GM23338 (cell line): ENCODE measurements around the gene UBE2H. TPM values are rescaled to one million over a fixed set of nuclear protein-coding genes. Genes with fewer than 3 reads are reported as not detected.

Experiments
- ATAC-seq: fragments of 200-7000 bp; cut with Tn5 transposase; 3 replicates; pipeline ENCODE4 v1.9.1; 2020
- DNase-seq: peaks from one replicate; pipeline ENCODE4 v3.0.0-alpha.2; 2015; ENCODE audit warnings: low spot score
- H2AFZ ChIP-seq: fragments of 200-600 bp; sonication (generic); 2 replicates; pipeline ENCODE4 v1.8.0; 2016; ENCODE audit warnings: antibody characterized with exemption, mild to moderate bottlenecking, moderate library complexity
- H3F3A ChIP-seq: fragments of 200-600 bp; sonication (generic); replicated peaks from 2 replicates; pipeline ENCODE4 v1.8.0; 2017; ENCODE audit warnings: antibody characterized with exemption, mixed run types, low read depth
- H3K27ac ChIP-seq: fragments of 200-600 bp; sonication (generic); 2 replicates; pipeline ENCODE4 v1.6.1; 2016; ENCODE audit warnings: low read depth
- H3K27me3 ChIP-seq: fragments of 200-600 bp; sonication (generic); 2 replicates; pipeline ENCODE4 v1.8.0; 2016; ENCODE audit warnings: mild to moderate bottlenecking, mixed run types, moderate library complexity; ENCODE audit not compliant: insufficient read depth
- H3K36me3 ChIP-seq: fragments of 200-600 bp; sonication (generic); 2 replicates; pipeline ENCODE4 v1.8.0; 2016; ENCODE audit warnings: mild to moderate bottlenecking; ENCODE audit not compliant: insufficient read depth
- H3K4me1 ChIP-seq: fragments of 200-600 bp; sonication (generic); 2 replicates; pipeline ENCODE4 v1.8.0; 2016; ENCODE audit warnings: mild to moderate bottlenecking, moderate library complexity; ENCODE audit not compliant: insufficient read depth
- H3K4me2 ChIP-seq: fragments of 200-600 bp; sonication (generic); 2 replicates; pipeline ENCODE4 v1.7.1; 2017; ENCODE audit warnings: mixed run types
- H3K4me3 ChIP-seq: fragments of 200-600 bp; sonication (generic); 2 replicates; pipeline ENCODE4 v1.6.1; 2016; ENCODE audit warnings: mixed run types
- H3K79me2 ChIP-seq: fragments of 200-600 bp; sonication (generic); replicated peaks from 2 replicates; pipeline ENCODE4 v1.8.0; 2017; ENCODE audit warnings: mild to moderate bottlenecking; ENCODE audit not compliant: insufficient read depth
- H3K9me2 ChIP-seq: fragments of 200-600 bp; sonication (generic); 2 replicates; pipeline ENCODE4 v1.8.0; 2017; ENCODE audit not compliant: insufficient read depth
- H4K20me1 ChIP-seq: fragments of 200-600 bp; sonication (generic); replicated peaks from 2 replicates; pipeline ENCODE4 v1.8.0; 2017; ENCODE audit warnings: mild to moderate bottlenecking; ENCODE audit not compliant: insufficient read depth
- H3K27ac Mint-ChIP-seq: 2 replicates; pipeline ENCODE4 v1.8.0; 2020; ENCODE audit warnings: inconsistent platforms, mild to moderate bottlenecking, moderate library complexity, mixed read lengths
- H3K27me3 Mint-ChIP-seq: 3 replicates; pipeline ENCODE4 v1.8.0; 2022; ENCODE audit warnings: low read depth, mild to moderate bottlenecking, moderate library complexity, mixed read lengths, inconsistent platforms; ENCODE audit not compliant: insufficient read depth, poor library complexity
- H3K36me3 Mint-ChIP-seq: 3 replicates; pipeline ENCODE4 v1.8.0; 2021; ENCODE audit warnings: low read depth, mild to moderate bottlenecking, inconsistent platforms, moderate library complexity, mixed read lengths
- H3K4me1 Mint-ChIP-seq: 3 replicates; pipeline ENCODE4 v1.8.0; 2020; ENCODE audit warnings: mild to moderate bottlenecking, inconsistent platforms, mixed read lengths
- H3K4me3 Mint-ChIP-seq: 3 replicates; pipeline ENCODE4 v1.8.0; 2021; ENCODE audit warnings: moderate library complexity, mild to moderate bottlenecking, inconsistent platforms, mixed read lengths
- H3K9me3 Mint-ChIP-seq: 3 replicates; pipeline ENCODE4 v1.8.0; 2020; ENCODE audit warnings: moderate library complexity, mild to moderate bottlenecking, inconsistent platforms, mixed read lengths
- CREB1 ChIP-seq: fragments of 250-450 bp; sonication (Bioruptor Pico); IDR thresholded peaks from 2 replicates; pipeline ENCODE4 v1.5.0; 2020; ENCODE audit warnings: low read depth, mild to moderate bottlenecking, moderate library complexity
- ETS1 ChIP-seq: IDR thresholded peaks from 2 replicates; pipeline ENCODE4 v1.6.1; 2016; ENCODE audit warnings: antibody characterized with exemption
- EZH2 ChIP-seq: fragments of 200-600 bp; sonication (generic); IDR thresholded peaks from one replicate; pipeline ENCODE4 v1.8.0; 2017; ENCODE audit warnings: antibody characterized with exemption, mild to moderate bottlenecking, low read depth; ENCODE audit not compliant: unreplicated experiment
- EZH2phosphoT487 ChIP-seq: fragments of 200-600 bp; sonication (generic); IDR thresholded peaks from one replicate; pipeline ENCODE4 v1.8.1; 2018; ENCODE audit warnings: antibody characterized with exemption; ENCODE audit not compliant: unreplicated experiment
- JUNB ChIP-seq: IDR thresholded peaks from one replicate; pipeline ENCODE4 v1.6.1; 2016; ENCODE audit warnings: antibody characterized with exemption; ENCODE audit not compliant: unreplicated experiment
- NANOG ChIP-seq: IDR thresholded peaks from 2 replicates; pipeline ENCODE4 v1.6.1; 2016; ENCODE audit warnings: antibody characterized with exemption, borderline replicate concordance
- POLR2AphosphoS5 ChIP-seq: IDR thresholded peaks from 2 replicates; pipeline ENCODE4 v1.6.1; 2016; ENCODE audit warnings: antibody characterized with exemption, low read depth
- REST ChIP-seq: IDR thresholded peaks from one replicate; pipeline ENCODE4 v1.6.1; 2018; ENCODE audit warnings: antibody characterized with exemption; ENCODE audit not compliant: unreplicated experiment
- STAT1 ChIP-seq: IDR thresholded peaks from one replicate; pipeline ENCODE4 v1.6.1; 2016; ENCODE audit warnings: antibody characterized with exemption; ENCODE audit not compliant: unreplicated experiment
- ZNF114 ChIP-seq: fragments of 250-450 bp; sonication (Bioruptor Pico); IDR thresholded peaks from 2 replicates; pipeline ENCODE4 v1.5.0; 2020; ENCODE audit warnings: mild to moderate bottlenecking, moderate library complexity
- ZNF331 ChIP-seq: fragments of 250-450 bp; sonication (Bioruptor Pico); IDR thresholded peaks from 2 replicates; pipeline ENCODE4 v1.5.0; 2020; ENCODE audit warnings: low read depth, mild to moderate bottlenecking, moderate library complexity
- ZNF462 ChIP-seq: fragments of 250-450 bp; sonication (Bioruptor Pico); IDR thresholded peaks from 2 replicates; pipeline ENCODE4 v1.5.0; 2020; ENCODE audit warnings: mild to moderate bottlenecking, moderate library complexity
- polyA plus RNA-seq: library from polyadenylated mRNA; unstranded; fragments of >200 nt; fragmentation: Nextera tagmentation; extraction: Ambion mirVana; gene quantifications from 2 replicates; pipeline ENCODE4 v1.2.1, GENCODE V29; 2016
- total RNA-seq: library from RNA; depleted of rRNA; stranded (reverse); fragments of >200 nt; shearing (Covaris generic); gene quantifications from 2 replicates; pipeline ENCODE4 v1.2.3, GENCODE V29; 2014
- TF ChIP-seq, protein P1 (sequence below), 2 experiments: fragments of 200-600 bp in 1 of 2; sonication (generic) in 1 of 2; conservative IDR thresholded peaks; 2 replicates each; pipeline versions ENCODE4 v1.5.1 to v1.6.1; 2016 to 2017; ENCODE audit warnings: antibody characterized with exemption in 2 of 2, low read depth in 2 of 2, mild to moderate bottlenecking in 2 of 2, moderate library complexity in 1 of 2

UBE2H gene
- total and polyA plus RNA-seq, 2 experiments from 2014 or later = 40.8 to 86.5 TPM

DNA sequence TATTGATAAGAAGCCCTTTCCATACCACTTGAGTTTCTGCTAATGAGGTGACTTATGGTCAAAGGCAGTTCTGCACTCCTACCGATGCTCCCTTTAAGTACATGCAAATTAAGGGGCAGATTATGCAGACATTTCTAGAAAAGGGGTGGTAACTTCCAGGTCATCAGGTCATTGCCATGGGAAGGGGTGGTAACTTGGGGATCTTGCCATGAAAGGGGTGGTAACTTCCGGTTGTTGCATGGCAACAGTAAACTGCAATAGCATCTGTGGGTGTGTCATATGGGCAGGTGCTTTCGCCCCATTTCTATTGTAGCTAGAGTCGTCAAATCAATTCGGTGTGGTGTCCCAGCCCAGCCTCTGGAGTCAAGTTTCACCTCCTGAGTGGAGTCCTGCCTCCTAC lies 150.9 kb downstream of the UBE2H start (continued):
- TF ChIP-seq ZNF114 (CRISPR knock-in tag) = no peak
- TF ChIP-seq NANOG = no peak
- TF ChIP-seq POLR2AphosphoS5 = no peak
- no peak for TF ChIP-seq EZH2phosphoT487

DNA sequence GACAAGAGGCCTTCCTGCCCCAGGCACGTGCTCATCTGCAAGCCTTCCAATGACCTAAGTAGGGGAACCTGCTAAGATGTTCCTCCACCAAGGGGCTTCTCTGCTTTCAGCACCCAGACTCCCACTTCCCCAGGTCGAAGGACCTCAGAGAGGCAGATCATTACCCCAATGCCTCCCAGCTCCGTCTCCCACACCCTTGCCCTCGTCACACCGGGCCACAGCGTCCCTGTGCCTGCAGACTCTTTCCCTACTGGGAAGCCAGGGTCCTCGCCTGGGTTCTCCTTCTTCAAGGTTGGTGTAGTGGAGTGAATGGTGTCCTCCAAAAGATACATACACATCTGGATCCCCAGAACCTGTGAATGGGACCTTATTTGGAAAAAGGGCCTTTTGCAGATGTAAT lies 151.9 kb downstream of the UBE2H start:
- H2AFZ ChIP-seq = no peak overlapping the region

More for the DNA sequence above, 151.9 kb downstream of the UBE2H start:
- Histone ChIP-seq H3K4me1 (peaks cover 30% of the 10 kb centered on the region), H4K20me1 (no peaks in the 10 kb centered on the region), H3K27ac (no peak overlapping the region), H3F3A (peaks cover 10% of the 10 kb centered on the region; the same call in 1 of the 2 replicates), H3K27me3 (no peaks in the 10 kb centered on the region), H3K9me2 (no peaks in the 10 kb centered on the region), H3K4me3 (no peak overlapping the region), H3K4me2 (no peak overlapping the region), H3K79me2 (no peaks in the 10 kb centered on the region), H3K36me3 (no peaks in the 10 kb centered on the region)
- no peak for DNase-seq
- no peaks in the 10 kb centered on the region for H3K9me3 Mint-ChIP-seq
- peaks cover 49% of the 10 kb centered on the region for H3K4me1 Mint-ChIP-seq
- H3K4me3 Mint-ChIP-seq = no peak overlapping the region
- no peak for TF ChIP-seq POLR2AphosphoS5
- TF ChIP-seq CREB1 (CRISPR knock-in tag) = no peak
- no peak for TF ChIP-seq EZH2
- no peak for TF ChIP-seq NANOG
- TF ChIP-seq ZNF331 (CRISPR knock-in tag) = no peak
- no peak for TF ChIP-seq EZH2phosphoT487
- no peak for TF ChIP-seq REST
- TF ChIP-seq ETS1 = no peak
- TF ChIP-seq, protein P1, sequence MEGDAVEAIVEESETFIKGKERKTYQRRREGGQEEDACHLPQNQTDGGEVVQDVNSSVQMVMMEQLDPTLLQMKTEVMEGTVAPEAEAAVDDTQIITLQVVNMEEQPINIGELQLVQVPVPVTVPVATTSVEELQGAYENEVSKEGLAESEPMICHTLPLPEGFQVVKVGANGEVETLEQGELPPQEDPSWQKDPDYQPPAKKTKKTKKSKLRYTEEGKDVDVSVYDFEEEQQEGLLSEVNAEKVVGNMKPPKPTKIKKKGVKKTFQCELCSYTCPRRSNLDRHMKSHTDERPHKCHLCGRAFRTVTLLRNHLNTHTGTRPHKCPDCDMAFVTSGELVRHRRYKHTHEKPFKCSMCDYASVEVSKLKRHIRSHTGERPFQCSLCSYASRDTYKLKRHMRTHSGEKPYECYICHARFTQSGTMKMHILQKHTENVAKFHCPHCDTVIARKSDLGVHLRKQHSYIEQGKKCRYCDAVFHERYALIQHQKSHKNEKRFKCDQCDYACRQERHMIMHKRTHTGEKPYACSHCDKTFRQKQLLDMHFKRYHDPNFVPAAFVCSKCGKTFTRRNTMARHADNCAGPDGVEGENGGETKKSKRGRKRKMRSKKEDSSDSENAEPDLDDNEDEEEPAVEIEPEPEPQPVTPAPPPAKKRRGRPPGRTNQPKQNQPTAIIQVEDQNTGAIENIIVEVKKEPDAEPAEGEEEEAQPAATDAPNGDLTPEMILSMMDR (conservative IDR thresholded peaks at IDR 0.05; ENCODE audit: low read depth in 2 of 2) = no peak
- TF ChIP-seq ZNF114 (CRISPR knock-in tag) = no peak
- no peak for TF ChIP-seq JUNB
- no peak for TF ChIP-seq STAT1
- no peak for TF ChIP-seq ZNF462 (CRISPR knock-in tag)
- peaks cover 21% of the 10 kb centered on the region for H3K27me3 Mint-ChIP-seq
- no peak for ATAC-seq
- no peaks in the 10 kb centered on the region; the same call in 2 of the 3 replicates for H3K36me3 Mint-ChIP-seq
- no peak overlapping the region for H3K27ac Mint-ChIP-seq
